ENCODE results near the gene POLN.
A peak's percentile ranks its signal among the peaks of the same experiment; 100 is the strongest.

The POLN gene

GRCh38 chr4:2083116-2083825, 158.7 kb downstream of the POLN start:
- Mint-ChIP-seq H3K9me3 (no peaks in the 10 kb centered on the region), H3K4me3 (no peak overlapping the region), H3K36me3 (ENCODE audit: low read depth) (peaks cover 2% of the 10 kb centered on the region), H3K27ac (no peak overlapping the region), H3K4me1 (no peaks in the 10 kb centered on the region), H3K27me3 (peaks cover 2% of the 10 kb centered on the region)
- ATAC-seq (no peak), DNase-seq (no peak)

DNA sequence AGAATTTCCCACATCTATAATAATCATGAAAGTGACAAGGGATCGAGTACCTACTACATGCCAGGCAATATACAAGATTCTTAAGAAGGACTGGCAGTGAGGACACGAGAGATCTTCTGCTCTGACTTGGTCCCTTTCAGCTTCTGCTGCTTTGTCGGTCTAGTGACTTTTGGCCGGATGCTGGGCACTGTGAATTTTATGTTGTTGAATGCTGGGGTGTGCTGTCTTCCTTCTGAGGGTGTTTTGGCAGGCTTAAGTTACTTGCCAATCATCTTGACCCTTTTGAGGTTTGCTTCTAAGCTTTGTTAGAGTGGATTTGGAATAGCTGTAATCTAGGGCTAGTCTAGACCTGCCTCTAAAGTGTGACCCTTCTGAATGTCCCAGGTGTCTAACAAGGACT, 159.3 kb downstream of the POLN start:
- H3K27ac Mint-ChIP-seq = no peak overlapping the region
- H3K27me3 Mint-ChIP-seq = peaks cover 2% of the 10 kb centered on the region
- ATAC-seq = no peak
- no peaks in the 10 kb centered on the region for H3K4me1 Mint-ChIP-seq
- DNase-seq = no peak
- H3K36me3 Mint-ChIP-seq (ENCODE audit: low read depth) = peaks cover 2% of the 10 kb centered on the region
- H3K4me3 Mint-ChIP-seq = no peak overlapping the region
- no peaks in the 10 kb centered on the region for H3K9me3 Mint-ChIP-seq

- H3K9me3 Mint-ChIP-seq = no peaks in the 10 kb centered on the region
- peaks cover 2% of the 10 kb centered on the region for H3K27me3 Mint-ChIP-seq
- DNase-seq = no peak
- no peak overlapping the region for H3K27ac Mint-ChIP-seq
- peak; percentile 24 for ATAC-seq
- no peaks in the 10 kb centered on the region for H3K36me3 Mint-ChIP-seq (ENCODE audit: low read depth)
- H3K4me1 Mint-ChIP-seq = no peaks in the 10 kb centered on the region
- no peak overlapping the region for H3K4me3 Mint-ChIP-seq
Measured at GRCh38 chr4:2082118-2082517, 159.8 kb downstream of the POLN start.

DNA sequence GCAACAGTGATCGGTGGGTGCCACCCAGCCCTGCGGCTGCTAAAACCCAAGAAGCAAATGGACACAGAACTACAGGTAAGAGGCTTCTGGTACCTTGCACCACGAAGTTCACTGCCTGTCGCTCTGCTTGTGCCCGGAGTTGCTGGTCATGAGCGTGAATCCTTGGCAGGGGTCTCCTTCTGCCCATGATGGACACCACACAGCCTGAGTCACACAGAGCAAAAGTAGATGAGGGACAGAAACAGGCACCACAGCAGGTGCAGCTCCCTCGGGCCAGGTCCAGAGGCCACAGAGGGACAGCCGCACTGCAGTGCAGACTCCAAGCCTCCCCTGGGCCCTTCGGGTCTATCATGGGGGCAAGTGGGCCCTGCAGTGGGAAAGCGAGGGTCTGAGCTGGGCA, 160.4 kb downstream of the POLN start:
- H3K4me3 Mint-ChIP-seq = no peak overlapping the region
- no peaks in the 10 kb centered on the region for H3K36me3 Mint-ChIP-seq (ENCODE audit: low read depth)
- no peaks in the 10 kb centered on the region for H3K9me3 Mint-ChIP-seq
- ATAC-seq (no peak), DNase-seq (no peak)
- no peak overlapping the region for H3K27ac Mint-ChIP-seq
- H3K4me1 Mint-ChIP-seq = no peaks in the 10 kb centered on the region
- peaks cover 2% of the 10 kb centered on the region for H3K27me3 Mint-ChIP-seq

DNA sequence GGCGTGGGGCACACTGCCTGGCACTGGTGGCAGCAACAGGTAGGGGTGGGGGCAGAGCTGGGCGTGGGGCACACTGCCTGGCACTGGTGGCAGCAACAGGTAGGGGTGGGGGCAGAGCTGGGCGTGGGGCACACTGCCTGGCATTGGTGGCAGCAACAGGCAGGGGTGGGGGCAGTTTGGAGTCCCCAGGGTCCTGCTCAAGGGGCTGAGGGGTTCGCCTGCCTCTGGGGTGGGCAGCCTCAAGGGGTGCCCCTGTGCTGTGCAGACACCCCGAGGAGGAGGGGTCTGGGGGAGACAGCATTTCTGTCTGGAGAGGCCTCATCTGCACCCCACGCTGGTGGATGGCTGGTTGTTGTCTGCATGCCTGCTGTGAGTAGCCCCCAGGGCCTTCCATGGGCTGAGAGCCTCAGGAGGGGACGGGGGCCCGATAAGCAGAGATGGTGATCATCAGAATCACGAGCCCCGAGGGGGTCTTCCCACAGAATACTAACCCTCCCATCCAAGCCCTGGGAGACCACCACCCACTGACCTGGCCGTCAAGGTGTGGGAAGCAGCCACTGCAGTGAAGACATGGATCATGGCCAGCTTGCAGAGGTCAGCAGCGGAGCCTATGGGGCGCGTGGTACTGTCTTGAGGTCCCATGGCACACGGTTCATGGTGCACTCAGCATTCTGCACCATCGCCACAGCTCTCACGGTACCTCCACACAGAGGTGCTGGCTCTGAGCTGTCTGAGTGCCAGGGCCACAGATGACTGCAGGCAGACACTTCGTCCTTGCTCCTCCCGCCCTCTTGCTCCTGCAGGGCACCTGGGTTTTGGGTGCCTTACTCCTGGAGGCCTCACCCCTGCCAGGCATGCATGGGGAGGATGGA, 161.3 kb downstream of the POLN start:
- Mint-ChIP-seq H3K27ac (no peak overlapping the region), H3K36me3 (ENCODE audit: low read depth) (no peaks in the 10 kb centered on the region), H3K4me1 (no peaks in the 10 kb centered on the region), H3K27me3 (peaks cover 2% of the 10 kb centered on the region), H3K4me3 (no peak overlapping the region), H3K9me3 (no peaks in the 10 kb centered on the region)
- ATAC-seq = no peak
- no peak for DNase-seq

DNA sequence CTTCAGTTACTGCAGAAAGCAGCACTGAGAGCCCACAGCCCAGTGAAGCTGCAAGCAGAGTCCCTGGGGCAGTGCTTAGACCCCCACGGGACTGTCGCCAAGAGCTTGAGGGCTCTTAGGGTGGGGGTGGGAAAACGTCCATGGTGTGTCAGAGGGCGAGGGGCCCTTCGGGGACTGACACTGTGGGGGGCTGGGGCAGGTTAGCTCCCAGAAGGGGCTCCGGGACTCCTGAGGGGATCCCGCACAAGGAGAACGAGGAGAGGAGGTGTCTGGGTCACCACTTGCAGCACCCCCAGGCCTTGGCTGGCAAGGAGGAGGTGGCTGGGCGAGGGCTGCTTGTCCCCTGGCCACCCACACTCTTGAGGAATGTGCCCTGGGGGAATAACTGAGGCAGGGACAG, 162.0 kb downstream of the POLN start:
- Mint-ChIP-seq H3K4me1 (no peaks in the 10 kb centered on the region), H3K27ac (no peak overlapping the region), H3K4me3 (no peak overlapping the region), H3K27me3 (peaks cover 2% of the 10 kb centered on the region), H3K9me3 (no peaks in the 10 kb centered on the region), H3K36me3 (ENCODE audit: low read depth) (no peaks in the 10 kb centered on the region)
- no peak for DNase-seq
- ATAC-seq = no peak

- DNase-seq (no peak), ATAC-seq (no peak)
- Mint-ChIP-seq H3K27ac (no peak overlapping the region), H3K36me3 (ENCODE audit: low read depth) (no peaks in the 10 kb centered on the region), H3K4me1 (no peaks in the 10 kb centered on the region), H3K27me3 (no peaks in the 10 kb centered on the region), H3K4me3 (no peak overlapping the region), H3K9me3 (no peaks in the 10 kb centered on the region)
Measured at GRCh38 chr4:2079006-2079405, 162.9 kb downstream of the POLN start.

GRCh38 chr4:2078584-2078983, 163.3 kb downstream of the POLN start:
- H3K4me3 Mint-ChIP-seq = no peak overlapping the region
- no peaks in the 10 kb centered on the region for H3K4me1 Mint-ChIP-seq
- no peak for ATAC-seq
- DNase-seq = no peak
- no peak overlapping the region for H3K27ac Mint-ChIP-seq
- H3K27me3 Mint-ChIP-seq = no peaks in the 10 kb centered on the region
- no peaks in the 10 kb centered on the region for H3K9me3 Mint-ChIP-seq
- H3K36me3 Mint-ChIP-seq (ENCODE audit: low read depth) = no peaks in the 10 kb centered on the region

DNA sequence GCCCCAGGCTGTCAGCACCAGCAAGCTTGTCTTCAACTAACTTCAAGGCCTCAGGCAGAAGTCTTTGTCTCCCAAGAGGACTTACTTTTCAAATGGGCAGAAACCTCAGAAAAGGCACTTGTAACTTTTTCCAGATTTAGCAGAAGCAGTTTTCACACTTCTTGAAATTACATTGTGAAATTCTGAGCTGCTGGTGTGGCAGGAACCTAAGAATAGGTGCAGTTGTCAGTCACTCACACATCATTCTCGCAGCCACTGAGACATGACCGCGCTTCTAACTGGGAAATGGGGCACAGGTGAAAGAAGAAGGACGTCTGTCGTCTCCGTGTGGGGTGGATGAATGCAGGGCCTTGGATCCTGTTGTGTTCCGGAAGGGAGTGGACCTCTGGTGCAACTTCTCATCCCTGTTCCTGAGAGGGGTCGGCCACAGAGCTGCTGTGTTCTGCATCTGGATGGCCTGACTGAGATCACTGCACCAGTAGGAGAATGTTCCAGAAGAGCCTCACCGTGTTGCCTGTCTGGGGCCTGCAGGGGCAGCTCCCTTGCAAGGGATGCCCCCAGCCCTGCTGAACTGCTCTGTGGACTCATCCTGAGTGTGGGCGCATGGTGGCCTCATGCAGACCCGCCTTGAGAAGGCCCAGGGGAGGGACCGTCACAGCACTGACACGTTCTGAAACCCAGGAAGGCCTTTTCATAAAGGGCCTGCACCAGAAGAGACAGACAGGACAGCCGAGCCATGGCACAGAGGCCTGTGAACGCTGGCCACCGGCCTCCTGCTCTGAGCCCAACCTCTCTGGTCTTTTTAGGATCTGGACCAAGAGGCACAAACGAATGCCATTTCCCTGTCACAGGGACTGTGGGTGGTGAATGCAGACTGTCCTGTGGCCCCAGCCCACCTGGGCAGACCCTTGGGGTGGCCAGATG, 164.1 kb downstream of the POLN start:
- Mint-ChIP-seq H3K27me3 (no peaks in the 10 kb centered on the region), H3K9me3 (no peaks in the 10 kb centered on the region), H3K27ac (no peak overlapping the region), H3K4me1 (no peaks in the 10 kb centered on the region), H3K36me3 (ENCODE audit: low read depth) (no peaks in the 10 kb centered on the region), H3K4me3 (no peak overlapping the region)
- no peak for ATAC-seq
- DNase-seq = no peak

- H3K27ac Mint-ChIP-seq = no peak overlapping the region
- DNase-seq (no peak), ATAC-seq (no peak)
- no peaks in the 10 kb centered on the region for H3K4me1 Mint-ChIP-seq
- no peaks in the 10 kb centered on the region for H3K36me3 Mint-ChIP-seq (ENCODE audit: low read depth)
- no peaks in the 10 kb centered on the region for H3K27me3 Mint-ChIP-seq
- H3K9me3 Mint-ChIP-seq = no peaks in the 10 kb centered on the region
- H3K4me3 Mint-ChIP-seq = no peak overlapping the region
Measured at GRCh38 chr4:2076908-2077536, 164.9 kb downstream of the POLN start.

DNA sequence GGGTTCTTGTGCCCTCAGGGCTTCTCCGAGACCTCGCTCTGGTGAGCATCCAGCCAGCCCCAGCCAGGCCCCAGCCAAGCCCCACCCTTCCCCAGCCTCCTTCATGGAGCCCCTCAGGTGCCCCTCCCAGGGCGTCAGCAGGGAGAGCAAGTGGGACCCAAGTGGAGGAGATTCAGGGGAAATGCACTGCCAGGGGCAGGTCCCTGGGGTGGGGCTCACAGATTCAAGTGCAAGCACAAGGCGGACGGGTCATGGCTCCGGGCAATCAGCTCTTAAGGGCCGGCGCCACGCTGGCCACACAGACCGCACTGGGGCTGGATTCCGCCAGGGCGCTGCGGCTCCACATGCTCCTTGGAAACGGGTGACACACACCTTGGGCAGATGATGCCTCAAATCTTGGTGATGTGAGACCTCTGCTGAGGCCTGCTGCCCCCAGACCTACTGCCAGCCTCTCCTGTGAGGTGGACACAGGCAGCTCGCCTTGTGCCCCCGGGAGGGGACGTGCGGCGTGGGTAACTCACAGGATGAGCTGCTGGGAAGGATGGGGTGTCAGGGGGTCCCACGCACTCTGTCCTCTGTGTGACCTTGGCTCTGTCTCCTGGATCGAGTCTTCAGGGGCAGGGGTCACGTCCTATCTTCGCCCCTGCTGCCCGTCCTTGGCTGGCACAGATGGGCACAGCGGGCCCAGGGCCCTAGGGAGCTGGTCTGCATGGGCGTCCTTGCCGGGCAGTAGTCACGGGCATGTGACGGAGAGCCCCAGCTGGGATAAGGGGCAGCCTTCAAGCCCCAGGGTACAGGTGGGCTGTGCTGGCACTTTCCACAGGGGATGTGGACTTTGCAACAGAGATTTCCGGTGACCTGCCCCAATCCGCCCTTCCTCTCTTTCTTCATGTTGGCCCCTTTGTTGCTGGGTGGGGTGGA, 165.7 kb downstream of the POLN start:
- no peak overlapping the region for H3K27ac Mint-ChIP-seq

DNA sequence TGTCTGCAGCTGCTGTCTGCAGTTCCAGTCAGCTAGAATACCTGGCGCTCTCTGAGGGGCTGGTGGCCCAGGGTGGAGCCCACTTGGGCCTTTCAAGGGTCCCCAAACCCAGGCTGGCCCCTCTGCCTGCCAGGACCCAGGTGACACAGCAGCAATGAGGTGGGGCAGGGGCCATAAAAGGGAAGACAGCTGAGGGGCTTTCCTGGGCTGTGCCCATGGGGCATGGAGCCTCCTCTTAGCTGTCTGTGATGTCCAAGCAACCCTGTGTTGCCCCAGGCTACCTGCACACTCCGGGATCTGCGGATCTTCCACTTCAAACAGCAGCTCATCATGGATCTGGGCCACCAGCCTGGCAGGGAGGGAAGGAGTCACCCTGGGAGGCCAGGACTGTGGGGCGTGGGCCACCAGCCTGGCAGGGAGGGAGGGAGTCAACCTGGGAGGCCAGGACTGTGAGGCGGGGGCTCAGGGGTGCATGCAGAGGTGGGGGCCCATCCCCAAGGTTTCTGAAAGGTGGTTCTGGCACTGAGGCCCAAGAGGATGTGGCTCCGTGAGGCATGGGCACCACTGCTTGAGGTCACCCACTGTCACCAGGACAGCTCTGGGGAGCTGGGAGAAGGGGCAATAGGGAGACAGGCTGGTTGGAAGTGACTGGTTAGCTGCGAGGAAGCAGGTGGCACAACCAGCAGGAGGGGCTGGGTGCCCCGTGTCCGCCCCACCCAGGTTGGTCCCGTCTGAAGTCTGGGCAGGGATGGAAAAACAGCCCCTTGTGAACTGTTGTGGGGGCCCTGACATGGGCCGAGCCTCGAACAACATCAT, 166.5 kb downstream of the POLN start:
- no peaks in the 10 kb centered on the region for H3K4me1 Mint-ChIP-seq
- no peak overlapping the region for H3K27ac Mint-ChIP-seq
- no peaks in the 10 kb centered on the region for H3K27me3 Mint-ChIP-seq
- H3K36me3 Mint-ChIP-seq (ENCODE audit: low read depth) = no peaks in the 10 kb centered on the region
- DNase-seq (no peak), ATAC-seq (no peak)
- H3K9me3 Mint-ChIP-seq = no peaks in the 10 kb centered on the region
- H3K4me3 Mint-ChIP-seq = no peak overlapping the region

More for the DNA sequence above, 165.7 kb downstream of the POLN start:
- no peak overlapping the region for H3K4me3 Mint-ChIP-seq
- no peak for DNase-seq
- H3K36me3 Mint-ChIP-seq (ENCODE audit: low read depth) = no peaks in the 10 kb centered on the region
- no peak for ATAC-seq
- no peaks in the 10 kb centered on the region for H3K27me3 Mint-ChIP-seq
- H3K9me3 Mint-ChIP-seq = no peaks in the 10 kb centered on the region
- H3K4me1 Mint-ChIP-seq = no peaks in the 10 kb centered on the region

DNA sequence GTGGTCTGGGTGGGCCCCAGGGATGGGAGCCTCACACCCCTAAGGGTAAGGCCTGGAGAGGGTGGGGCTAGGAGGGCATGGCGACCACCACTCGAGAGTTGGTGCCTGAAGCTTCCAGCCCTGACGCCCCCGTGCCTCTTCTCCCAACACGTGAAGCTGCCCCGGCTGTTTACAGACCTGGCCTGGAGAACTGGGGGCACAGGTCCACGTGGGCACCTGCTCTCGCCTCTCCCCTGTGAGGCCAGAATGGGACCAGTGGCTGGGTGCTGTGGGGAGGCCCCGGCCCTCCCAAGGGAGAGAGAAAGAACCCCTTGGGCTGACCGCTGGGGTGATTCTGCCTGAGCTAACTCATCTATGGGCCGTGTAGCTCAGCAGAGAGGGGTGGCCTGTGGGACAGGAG, 167.3 kb downstream of the POLN start:
- ATAC-seq (no peak), DNase-seq (no peak)
- Mint-ChIP-seq H3K4me1 (no peaks in the 10 kb centered on the region), H3K27ac (no peak overlapping the region), H3K9me3 (no peaks in the 10 kb centered on the region), H3K27me3 (no peaks in the 10 kb centered on the region), H3K36me3 (ENCODE audit: low read depth) (no peaks in the 10 kb centered on the region), H3K4me3 (no peak overlapping the region)

Data from activated naive CD8-positive, alpha-beta T cell treated with anti-CD3 and anti-CD28 coated beads, Interleukin-2, amount 50 U/mL, for 24 hours (primary cell).